Panc1 (cell line): Measurements from ENCODE around the gene GALNT15. TPM values are rescaled to one million over a fixed set of nuclear protein-coding genes. Genes with fewer than 3 reads are reported as not detected.

ENCODE experiments used
- ATAC-seq: fragments of 200-7000 bp; cut with Tn5 transposase; 2 replicates; pipeline ENCODE4 v1.9.1; 2020; ENCODE audit warnings: mild to moderate bottlenecking, moderate library complexity
- BruUV-seq: library from RNA; stranded (reverse); fragments of 400-500 nt; replicated peaks from 2 replicates; lab custom pipeline; 2021; lab: Mats Ljungman, UMichigan
- CTCF ChIA-PET: fragments of 300-600 bp; sonication (Branson Sonifier 250); formaldehyde crosslinking; loops from one replicate; lab custom pipeline; 2022; ENCODE audit warnings: antibody characterized with exemption; lab: Charles Lee
- POLR2A ChIA-PET: fragments of 300-600 bp; sonication (Branson Sonifier 250); formaldehyde crosslinking; loops from one replicate; lab custom pipeline; 2022; ENCODE audit warnings: antibody characterized with exemption; lab: Charles Lee
- DNase-seq: peaks from one replicate; pipeline ENCODE4 v3.0.0-alpha.2; 2010; ENCODE audit warnings: low read depth, low spot score
- H3K27ac ChIP-seq: 2 replicates; pipeline ENCODE4 v1.5.1; 2011; ENCODE audit warnings: mild to moderate bottlenecking, low read length, inconsistent platforms
- H3K27me3 ChIP-seq: fragments of 200-500 bp; sonication (Bioruptor generic); 2 replicates; pipeline ENCODE4 v1.6.0; 2014; ENCODE audit warnings: low read length, inconsistent platforms; ENCODE audit not compliant: control insufficient read depth, insufficient read depth
- H3K36me3 ChIP-seq: fragments of 200-500 bp; sonication (Bioruptor generic); 2 replicates; pipeline ENCODE4 v1.5.1; 2014; ENCODE audit warnings: inconsistent platforms, mild to moderate bottlenecking, low read length, moderate library complexity; ENCODE audit not compliant: control insufficient read depth, insufficient read depth
- H3K4me1 ChIP-seq: 2 replicates; pipeline ENCODE4 v1.5.1; 2011; ENCODE audit warnings: inconsistent platforms, mild to moderate bottlenecking, low read length, moderate library complexity; ENCODE audit not compliant: control insufficient read depth, insufficient read depth
- H3K4me3 ChIP-seq, 2 experiments: 2 replicates each; pipeline ENCODE4 v1.5.1; 2011 to 2012; ENCODE audit warnings: low read depth in 2 of 2, low read length in 2 of 2, mild to moderate bottlenecking in 2 of 2, inconsistent platforms in 1 of 2, moderate library complexity in 1 of 2
- H3K9me3 ChIP-seq: fragments of 200-500 bp; sonication (Bioruptor generic); 2 replicates; pipeline ENCODE4 v1.5.1; 2014; ENCODE audit warnings: low read depth, mild to moderate bottlenecking, inconsistent platforms, low read length, moderate library complexity; ENCODE audit not compliant: control insufficient read depth, insufficient read depth
- CTCF ChIP-seq: fragments of 450-650 bp; IDR thresholded peaks from 2 replicates; pipeline ENCODE4 v1.5.1; 2017; ENCODE audit warnings: mild to moderate bottlenecking
- POLR2AphosphoS5 ChIP-seq: IDR thresholded peaks from 2 replicates; pipeline ENCODE4 v1.6.1; 2012; ENCODE audit warnings: mild to moderate bottlenecking, low read depth, low read length, moderate library complexity
- REST ChIP-seq, 2 experiments: IDR thresholded peaks; 2 replicates each; pipeline ENCODE4 v1.6.1; 2011 to 2012; ENCODE audit warnings: low read depth in 2 of 2, control low read depth in 1 of 2, low read length in 1 of 2, mild to moderate bottlenecking in 1 of 2, moderate library complexity in 1 of 2; ENCODE audit not compliant: insufficient read depth in 1 of 2
- SIN3A ChIP-seq: IDR thresholded peaks from 2 replicates; pipeline ENCODE4 v1.6.1; 2012; ENCODE audit warnings: low read depth, mild to moderate bottlenecking, low read length, moderate library complexity, borderline replicate concordance; ENCODE audit not compliant: insufficient read depth
- TCF7L2 ChIP-seq: IDR thresholded peaks from 2 replicates; pipeline ENCODE4 v1.6.1; 2011; ENCODE audit warnings: mild to moderate bottlenecking, low read depth, low read length, inconsistent platforms
- in situ Hi-C: cut with HindIII; loops from 2 replicates; pipeline ENCODE4 v1.10.0; 2016; ENCODE audit warnings: low sequenced_read_pairs, low pct_unique_long_range_greater_than_20kb
- intact Hi-C: fragments of 100-400 bp; cut with micrococcal nuclease; formaldehyde crosslinking; loops from one replicate; pipeline ENCODE4 v1.10.0; 2022; ENCODE audit not compliant: unreplicated experiment
- total RNA-seq: library from RNA; stranded (reverse); gene quantifications from one replicate; pipeline ENCODE4 v1.2.1, GENCODE V29; 2021; ENCODE audit not compliant: unreplicated experiment

GALNT15 gene
- total RNA-seq, 1 experiment from 2014 or later = 0.10 TPM

DNA sequence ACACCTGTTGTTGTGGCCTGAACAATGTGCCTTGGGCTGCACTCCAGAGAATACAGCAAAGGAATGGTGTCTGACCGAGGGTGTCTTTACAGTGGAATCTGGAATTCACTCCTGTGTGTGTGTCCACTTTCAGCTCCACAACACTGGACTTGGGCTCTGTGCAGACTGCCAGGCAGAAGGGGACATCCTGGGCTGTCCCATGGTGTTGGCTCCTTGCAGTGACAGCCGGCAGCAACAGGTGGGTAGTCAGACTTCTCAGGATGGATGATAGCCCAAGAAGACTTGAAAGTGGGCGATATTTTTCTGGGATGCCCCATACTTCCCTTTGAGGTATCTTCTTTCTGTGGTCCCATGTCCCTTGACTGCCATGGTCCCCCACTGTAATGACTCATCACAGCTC is 45.3 kb downstream of the GALNT15 start:
- POLR2A ChIA-PET = no interaction called here
- TF ChIP-seq CTCF (no peak), POLR2AphosphoS5 (no peak), REST (IDR thresholded peaks at IDR 0.05; ENCODE audit: insufficient read depth in 1 of 2, low read depth in 2 of 2, low read length in 1 of 2) (no peak), SIN3A (no peak), TCF7L2 (no peak)
- Histone ChIP-seq H3K27me3 (no peaks in the 10 kb centered on the region), H3K4me3 (no peak overlapping the region), H3K27ac (no peak overlapping the region), H3K4me1 (no peaks in the 10 kb centered on the region), H3K36me3 (no peaks in the 10 kb centered on the region), H3K9me3 (no peaks in the 10 kb centered on the region)
- DNase-seq = no peak
- BruUV-seq = no TSS peak
- in situ Hi-C loops = no loop called here
- intact Hi-C loops = no loop called here
- CTCF ChIA-PET = no interaction called here
- no peak for ATAC-seq

DNA sequence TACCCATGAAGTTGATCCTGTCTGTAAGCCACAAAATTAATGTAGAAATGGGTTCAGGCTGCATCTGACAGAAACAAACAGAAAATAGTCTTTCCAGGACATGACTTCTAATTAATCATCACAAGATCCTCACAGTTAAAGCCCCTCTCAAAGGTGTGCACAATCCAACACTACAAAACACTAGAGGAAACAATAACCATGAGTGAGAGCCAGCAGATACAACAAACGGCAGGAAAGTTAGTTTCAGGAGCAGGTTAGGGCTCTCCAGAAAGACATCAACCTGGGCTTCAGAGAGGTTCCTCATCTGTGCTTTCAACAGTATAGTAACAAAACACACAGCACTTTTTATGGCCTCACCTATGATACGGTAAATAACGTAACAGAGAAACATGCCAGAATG is 47.5 kb downstream of the GALNT15 start:
- CTCF ChIA-PET = no interaction called here
- DNase-seq (no peak), ATAC-seq (no peak)
- Histone ChIP-seq H3K4me1 (no peaks in the 10 kb centered on the region), H3K27me3 (no peaks in the 10 kb centered on the region), H3K36me3 (no peaks in the 10 kb centered on the region), H3K27ac (no peak overlapping the region), H3K4me3 (no peak overlapping the region), H3K9me3 (no peaks in the 10 kb centered on the region)
- TF ChIP-seq SIN3A = no peak
- TF ChIP-seq CTCF = no peak
- TF ChIP-seq TCF7L2 = no peak
- intact Hi-C loops (no loop called here), in situ Hi-C loops (no loop called here)
- no TSS peak for BruUV-seq
- POLR2A ChIA-PET = no interaction called here

DNA sequence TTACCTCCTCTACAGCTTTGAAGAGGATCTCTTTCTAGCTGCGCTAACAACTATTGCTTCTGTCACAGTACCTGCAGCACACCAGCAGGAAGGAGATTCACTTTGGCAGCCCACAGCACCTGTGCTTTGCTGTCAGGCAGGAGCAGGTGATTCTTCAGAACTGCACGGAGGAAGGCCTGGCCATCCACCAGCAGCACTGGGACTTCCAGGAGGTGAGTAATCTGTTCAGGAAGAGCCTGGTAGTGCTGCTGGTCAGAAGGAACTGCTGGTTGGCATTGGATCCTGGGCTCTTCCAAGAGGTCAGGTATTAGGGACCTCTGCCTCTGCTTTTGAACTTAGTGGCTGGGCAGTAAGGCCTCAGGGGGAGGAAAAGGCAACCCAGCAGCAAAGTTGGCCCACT is 48.1 kb downstream of the GALNT15 start:
- no peak for DNase-seq
- Histone ChIP-seq H3K27me3 (no peaks in the 10 kb centered on the region), H3K36me3 (no peaks in the 10 kb centered on the region), H3K9me3 (no peaks in the 10 kb centered on the region), H3K27ac (no peak overlapping the region), H3K4me3 (no peak overlapping the region), H3K4me1 (no peaks in the 10 kb centered on the region)
- in situ Hi-C loops = no loop called here
- TF ChIP-seq POLR2AphosphoS5 (no peak), SIN3A (no peak)
- intact Hi-C loops = no loop called here
- no TSS peak for BruUV-seq
- ATAC-seq = no peak
- CTCF ChIA-PET = no interaction called here
- POLR2A ChIA-PET = no interaction called here
